ENCODE measurements around the gene GABPA.

DNA sequence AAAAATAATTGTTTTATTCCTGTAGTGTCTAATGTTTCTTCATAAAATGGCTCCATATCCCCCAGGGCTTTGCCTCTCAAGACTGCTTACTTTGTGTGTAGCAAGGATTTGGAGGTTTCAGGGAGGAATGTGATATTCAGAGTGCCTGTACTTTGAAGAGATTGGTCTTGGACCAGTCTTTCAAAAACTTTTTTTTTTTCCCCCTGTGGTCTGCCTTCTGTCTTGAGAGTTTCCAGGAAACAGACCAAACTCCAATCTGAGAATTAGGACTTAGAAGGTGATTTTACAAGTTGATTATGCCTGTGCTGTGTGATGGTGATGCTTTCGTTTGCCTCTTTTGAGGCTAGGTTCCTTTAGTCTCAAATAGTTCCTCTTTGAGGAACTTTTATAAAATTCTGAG lies 25.9 kb downstream of the GABPA start:
- TF ChIP-seq CTCF (IDR thresholded peaks at IDR 0.05), result no peak
- no peak for TF ChIP-seq EP300 (IDR thresholded peaks at IDR 0.05)
- no peak for TF ChIP-seq POLR2A (IDR thresholded peaks at IDR 0.05)
